ENCODE data around the gene MPND. TPM values are rescaled to one million over a fixed set of nuclear protein-coding genes. Genes with fewer than 3 reads are reported as not detected.

Gene MPND
- total and polyA plus RNA-seq, 10 of the 15 experiments (the other 5 are each of a cell fraction or from before 2014, with no cell fraction given), result 0.79 to 18.3 (median 6.0) TPM

GRCh38 chr19:4324228-4324627 is 19.1 kb upstream of the MPND start:
- H3K9ac ChIP-seq (ENCODE audit: control insufficient read depth, insufficient read depth, low read length), result no peak overlapping the region
- ATAC-seq (no peak), DNase-seq (ENCODE audit: low read depth, low spot score) (no peak), FAIRE-seq (no peak)
- H2AFZ ChIP-seq (ENCODE audit: control insufficient read depth, low read depth, low read length), result no peak overlapping the region
- H3K27me3 ChIP-seq (replicated peaks in 1 of 2; ENCODE audit: control insufficient read depth in 2 of 2, insufficient read depth in 2 of 2, low read length in 1 of 2), result no peaks in the 10 kb centered on the region
- no peaks in the 10 kb centered on the region; the same call in 1 of the 3 replicates for H3K9me3 ChIP-seq (replicated peaks; ENCODE audit: control insufficient read depth, insufficient read depth, low read length)
- no peaks in the 10 kb centered on the region; the same call in 1 of the 2 replicates for H3K79me2 ChIP-seq (ENCODE audit: control insufficient read depth, insufficient read depth, low read length)
- peaks cover 8% of the 10 kb centered on the region; the same call in 1 of the 2 replicates for H3K4me1 ChIP-seq (ENCODE audit: control insufficient read depth, insufficient read depth, low read length)
- H4K20me1 ChIP-seq (ENCODE audit: control insufficient read depth, insufficient read depth), result no peaks in the 10 kb centered on the region
- no peak overlapping the region for H3K27ac ChIP-seq (ENCODE audit: control insufficient read depth, insufficient read depth)
- no TSS peak for BruUV-seq (replicated peaks)
- H3K4me3 ChIP-seq, result no peak overlapping the region
- ChIA-PET RAD21 (ENCODE audit: unreplicated experiment) (interaction anchor here (1.2 kb wide), 1 partner anchor 21 kb away, joined by 3 read pairs; no protein-coding TSS in a partner anchor), SMC1A (ENCODE audit: uncharacterized antibody, unreplicated experiment) (no interaction called here), POLR2A (interaction anchor here (0.5 kb wide), 1 partner anchor 325 kb away, joined by 3 read pairs; no protein-coding TSS in a partner anchor), CTCF (no interaction called here)
- H3K36me3 ChIP-seq (ENCODE audit: control insufficient read depth in 2 of 2, insufficient read depth in 2 of 2, low read length in 1 of 2), result no peaks in the 10 kb centered on the region
- in situ Hi-C loops (cut with MboI) (no loop called here), intact Hi-C loops (cut with micrococcal nuclease; ENCODE audit: unreplicated experiment) (no loop called here)
- no peak for TF ChIP-seq BCL3 (IDR thresholded peaks at IDR 0.05; ENCODE audit: borderline replicate concordance, insufficient read depth, low read depth, low read length, poor library complexity, severe bottlenecking)
- TF ChIP-seq HSF1 (IDR thresholded peaks at IDR 0.05; ENCODE audit: low read depth, low read length), result no peak
- no peak overlapping the region for H3K4me2 ChIP-seq (ENCODE audit: control insufficient read depth, insufficient read depth)
- 79% methylated on average over 12 of the region's 12 CpGs for WGBS (ENCODE audit: insufficient coverage, insufficient replicate concordance, low lambda C conversion rate, missing lambda C conversion rate)

- no TSS peak for BruUV-seq (replicated peaks)
- WGBS (ENCODE audit: insufficient coverage, insufficient replicate concordance, low lambda C conversion rate, missing lambda C conversion rate), result 52% methylated on average over 13 of the region's 13 CpGs
- H3K27me3 ChIP-seq (replicated peaks in 1 of 2; ENCODE audit: control insufficient read depth in 2 of 2, insufficient read depth in 2 of 2, low read length in 1 of 2), result no peaks in the 10 kb centered on the region
- no peak for ATAC-seq
- no peaks in the 10 kb centered on the region; the same call in 1 of the 3 replicates for H3K9me3 ChIP-seq (replicated peaks; ENCODE audit: control insufficient read depth, insufficient read depth, low read length)
- intact Hi-C loops (cut with micrococcal nuclease; ENCODE audit: unreplicated experiment) (no loop called here), in situ Hi-C loops (cut with MboI) (no loop called here)
- ChIA-PET RAD21 (ENCODE audit: unreplicated experiment) (no interaction called here), CTCF (no interaction called here), POLR2A (no interaction called here), SMC1A (ENCODE audit: uncharacterized antibody, unreplicated experiment) (no interaction called here)
- H3K9ac ChIP-seq (ENCODE audit: control insufficient read depth, insufficient read depth, low read length), result no peak overlapping the region
- H3K4me1 ChIP-seq (ENCODE audit: control insufficient read depth, insufficient read depth, low read length), result peaks cover 8% of the 10 kb centered on the region; the same call in 1 of the 2 replicates
- no peaks in the 10 kb centered on the region for H3K36me3 ChIP-seq (ENCODE audit: control insufficient read depth in 2 of 2, insufficient read depth in 2 of 2, low read length in 1 of 2)
- DNase-seq (ENCODE audit: low read depth, low spot score), result no peak
- no peaks in the 10 kb centered on the region for H4K20me1 ChIP-seq (ENCODE audit: control insufficient read depth, insufficient read depth)
- no peak overlapping the region for H3K4me3 ChIP-seq
- no peak overlapping the region for H2AFZ ChIP-seq (ENCODE audit: control insufficient read depth, low read depth, low read length)
- no peak overlapping the region for H3K27ac ChIP-seq (ENCODE audit: control insufficient read depth, insufficient read depth)
- FAIRE-seq, result no peak
- H3K4me2 ChIP-seq (ENCODE audit: control insufficient read depth, insufficient read depth), result no peak overlapping the region
- H3K79me2 ChIP-seq (ENCODE audit: control insufficient read depth, insufficient read depth, low read length), result no peaks in the 10 kb centered on the region; the same call in 1 of the 2 replicates
- no peak for TF ChIP-seq NKRF (conservative IDR thresholded peaks at IDR 0.05)
- no peak for TF ChIP-seq BRCA1 (IDR thresholded peaks at IDR 0.05; ENCODE audit: low read depth, low read length)
- no peak for TF ChIP-seq CBFB (IDR thresholded peaks at IDR 0.05; ENCODE audit: low read depth)
- no peak for TF ChIP-seq ZBTB33 (IDR thresholded peaks at IDR 0.05)
- no peak for TF ChIP-seq SIX5 (IDR thresholded peaks at IDR 0.05; ENCODE audit: low read depth, low read length, severe bottlenecking)
- TF ChIP-seq HDAC2 (IDR thresholded peaks at IDR 0.05), result no peak
- TF ChIP-seq NFXL1 (IDR thresholded peaks at IDR 0.05; ENCODE audit: borderline replicate concordance), result no peak
These were observed 17.0 kb upstream of the MPND start for GRCh38 chr19:4326215-4326836.

Data from GM12878 (cell line).